Measurements from ENCODE around the gene DHRS9. TPM values are rescaled to one million over a fixed set of nuclear protein-coding genes. Genes with fewer than 3 reads are reported as not detected.

The DHRS9 gene
- total and polyA plus RNA-seq, 9 of the 15 experiments (the other 6 are each of a cell fraction or from before 2014, with no cell fraction given), result 0.27 to 1.7 (median 0.69) TPM

DNA sequence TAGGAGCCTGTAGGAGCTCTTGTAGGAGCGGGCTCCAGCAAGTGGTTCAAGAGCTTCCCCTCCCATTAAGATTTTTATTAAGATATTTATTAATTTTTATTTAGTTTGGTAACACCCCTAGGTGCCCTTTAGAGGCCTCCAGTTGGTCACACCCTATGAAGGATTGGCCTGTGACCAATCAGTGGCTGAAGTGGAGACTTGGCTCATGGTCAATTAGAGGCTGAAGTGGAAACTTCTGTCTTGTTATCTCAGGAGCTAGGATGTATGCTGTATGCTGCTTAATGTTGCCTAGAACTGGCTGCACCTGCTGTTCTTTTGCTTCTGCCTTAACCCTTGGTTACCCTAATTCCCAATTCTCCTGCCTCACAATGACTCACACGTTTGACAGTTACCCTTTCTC is 48.7 kb downstream of the DHRS9 start:
- FAIRE-seq, result no peak
- Histone ChIP-seq H3K9ac (ENCODE audit: insufficient read depth in 1 of 2, low read depth in 2 of 2, low read length in 2 of 2) (no peak overlapping the region), H3K27ac (ENCODE audit: extremely low read depth, low read depth, low read length) (no peak overlapping the region), H4K20me1 (replicated peaks; ENCODE audit: control insufficient read depth, insufficient read depth, low read length) (no peaks in the 10 kb centered on the region), H3K9me1 (ENCODE audit: control insufficient read depth, insufficient read depth, low read length) (no peaks in the 10 kb centered on the region), H3K4me1 (replicated peaks in 1 of 2; ENCODE audit: control insufficient read depth in 2 of 2, insufficient read depth in 2 of 2, low read length in 2 of 2) (peaks cover 0 to 10% of the 10 kb centered on the region in 2 experiments; a peak in 2 of 5 replicates), H3K4me2 (ENCODE audit: insufficient read depth, low read length) (no peak overlapping the region), H3K27me3 (ENCODE audit: control insufficient read depth in 2 of 2, insufficient read depth in 2 of 2, low read length in 2 of 2) (no peaks in the 10 kb centered on the region), H3K4me3 (no peak overlapping the region), H2AFZ (ENCODE audit: low read depth, low read length) (no peak overlapping the region), H3K79me2 (ENCODE audit: control insufficient read depth, insufficient read depth, low read length) (no peaks in the 10 kb centered on the region), H3K36me3 (ENCODE audit: control insufficient read depth, insufficient read depth, low read length) (no peaks in the 10 kb centered on the region), H3K9me3 (replicated peaks; ENCODE audit: control insufficient read depth, insufficient read depth, low read depth, low read length) (no peaks in the 10 kb centered on the region; the same call in 1 of the 2 replicates)
- ATAC-seq, result no peak
- ChIA-PET CTCF (ENCODE audit: low intra/inter-chr PET ratio) (no interaction called here), POLR2A (no interaction called here)
- peak in 1 of 4 experiments; percentile 18 for DNase-seq (ENCODE audit: extremely low read depth in 1 of 4, low spot score in 3 of 4)
- TF ChIP-seq, protein P1, sequence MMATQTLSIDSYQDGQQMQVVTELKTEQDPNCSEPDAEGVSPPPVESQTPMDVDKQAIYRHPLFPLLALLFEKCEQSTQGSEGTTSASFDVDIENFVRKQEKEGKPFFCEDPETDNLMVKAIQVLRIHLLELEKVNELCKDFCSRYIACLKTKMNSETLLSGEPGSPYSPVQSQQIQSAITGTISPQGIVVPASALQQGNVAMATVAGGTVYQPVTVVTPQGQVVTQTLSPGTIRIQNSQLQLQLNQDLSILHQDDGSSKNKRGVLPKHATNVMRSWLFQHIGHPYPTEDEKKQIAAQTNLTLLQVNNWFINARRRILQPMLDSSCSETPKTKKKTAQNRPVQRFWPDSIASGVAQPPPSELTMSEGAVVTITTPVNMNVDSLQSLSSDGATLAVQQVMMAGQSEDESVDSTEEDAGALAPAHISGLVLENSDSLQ (IDR thresholded peaks at IDR 0.05), result peak; percentile 70; the same call in 1 of the 2 replicates
- no peak for TF ChIP-seq POLR2A (conservative IDR thresholded peaks at IDR 0.05)
- BruUV-seq (replicated peaks), result no TSS peak
- in situ Hi-C loops (cut with MboI), result no loop called here
- intact Hi-C loops (cut with micrococcal nuclease), result loop anchor here (10.0 kb wide), 1 partner anchor 407 kb away; no protein-coding TSS in a partner anchor
- 23% methylated on average over 2 of the region's 2 CpGs for WGBS (ENCODE audit: insufficient coverage, low coverage, missing lambda C conversion rate)

DNA sequence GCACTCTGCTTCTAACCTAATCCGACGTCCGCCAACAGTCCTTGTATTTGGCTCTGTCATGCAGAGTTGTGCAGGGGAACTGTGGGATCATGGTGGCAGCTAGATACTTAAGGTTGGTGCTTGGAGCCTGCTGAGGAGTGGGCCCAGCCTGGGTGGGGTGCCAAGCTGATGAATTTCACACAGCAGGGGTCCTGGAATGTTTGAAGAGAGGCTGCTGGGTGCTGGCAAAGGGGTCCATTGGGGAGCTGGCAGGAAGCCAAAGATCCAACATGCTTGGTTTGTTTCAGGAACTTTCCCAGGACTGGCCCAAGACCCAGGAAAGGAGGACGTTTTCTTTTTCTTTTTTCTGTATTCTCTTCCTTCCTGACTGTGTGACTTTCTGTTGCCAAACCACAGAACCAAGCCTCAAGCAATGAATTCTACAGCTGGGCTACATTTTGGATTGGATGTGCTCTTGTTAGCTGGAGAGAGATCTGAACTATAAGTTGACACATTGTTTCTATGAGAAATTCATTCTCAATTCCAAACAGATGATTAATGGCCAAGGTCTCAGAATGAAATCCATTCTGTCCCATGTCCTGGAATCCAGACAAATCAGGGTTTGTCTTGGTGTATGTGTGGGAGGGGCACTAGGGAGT is 49.9 kb downstream of the DHRS9 start:
- Histone ChIP-seq H3K4me1 (replicated peaks in 1 of 2; ENCODE audit: control insufficient read depth in 2 of 2, insufficient read depth in 2 of 2, low read length in 2 of 2) (peaks cover 0 to 10% of the 10 kb centered on the region in 2 experiments; a peak in 2 of 5 replicates), H3K9ac (ENCODE audit: insufficient read depth in 1 of 2, low read depth in 2 of 2, low read length in 2 of 2) (no peak overlapping the region), H3K4me3 (no peak overlapping the region), H3K79me2 (ENCODE audit: control insufficient read depth, insufficient read depth, low read length) (no peaks in the 10 kb centered on the region), H4K20me1 (replicated peaks; ENCODE audit: control insufficient read depth, insufficient read depth, low read length) (no peaks in the 10 kb centered on the region), H3K36me3 (ENCODE audit: control insufficient read depth, insufficient read depth, low read length) (no peaks in the 10 kb centered on the region), H3K9me3 (replicated peaks; ENCODE audit: control insufficient read depth, insufficient read depth, low read depth, low read length) (no peaks in the 10 kb centered on the region; the same call in 1 of the 2 replicates), H3K27ac (ENCODE audit: extremely low read depth, low read depth, low read length) (no peak overlapping the region), H3K9me1 (ENCODE audit: control insufficient read depth, insufficient read depth, low read length) (no peaks in the 10 kb centered on the region), H2AFZ (ENCODE audit: low read depth, low read length) (no peak overlapping the region), H3K27me3 (ENCODE audit: control insufficient read depth in 2 of 2, insufficient read depth in 2 of 2, low read length in 2 of 2) (no peaks in the 10 kb centered on the region), H3K4me2 (ENCODE audit: insufficient read depth, low read length) (no peak overlapping the region)
- ChIA-PET POLR2A (interaction anchor here (0.6 to 1.1 kb wide), 2 partner anchors 8 to 24 kb away, joined by 3 to 4 read pairs; no protein-coding TSS in a partner anchor), CTCF (ENCODE audit: low intra/inter-chr PET ratio) (no interaction called here)
- TF ChIP-seq NFIC (IDR thresholded peaks at IDR 0.05) (peak; percentile 85), ZNF41 (CRISPR knock-in tag; conservative IDR thresholded peaks at IDR 0.05) (no peak)
- intact Hi-C loops (cut with micrococcal nuclease) (loop anchor here (10.0 kb wide), 1 partner anchor 406 kb away; no protein-coding TSS in a partner anchor), in situ Hi-C loops (cut with MboI) (no loop called here)
- ATAC-seq (no peak), FAIRE-seq (no peak), DNase-seq (ENCODE audit: extremely low read depth in 1 of 4, low spot score in 3 of 4) (no peak)
- 46% methylated on average over 4 of the region's 4 CpGs for WGBS (ENCODE audit: insufficient coverage, low coverage, missing lambda C conversion rate)
- BruUV-seq (replicated peaks), result no TSS peak
